Liver (tissue), 3 donors: ENCODE data around the gene KCNJ1.

Experiments
- CTCF ChIP-seq: fragments of 150-350 bp; IDR thresholded peaks from 2 replicates; pipeline ENCODE4 v1.5.1; 2017; ENCODE audit warnings: improper control_type of control experiment, low read depth, low read length; ENCODE audit not compliant: missing input control
- REST ChIP-seq: IDR thresholded peaks from 2 replicates; pipeline ENCODE4 v1.6.1; 2016; ENCODE audit warnings: antibody characterized with exemption, mild to moderate bottlenecking
- TAF1 ChIP-seq: conservative IDR thresholded peaks from 2 replicates; pipeline ENCODE4 v1.6.1; 2016; ENCODE audit warnings: antibody characterized with exemption, mild to moderate bottlenecking
- donor health status: healthy.
- donor health status: healthy.

- TF ChIP-seq CTCF (no peak), TAF1 (no peak), REST (no peak)
Measured at GRCh38 chr11:128913806-128914205, 46.7 kb upstream of the KCNJ1 start.
